ENCODE data around the gene PIGU. TPM values are rescaled to one million over a fixed set of nuclear protein-coding genes. Genes with fewer than 3 reads are reported as not detected.

PIGU gene
- total and polyA plus RNA-seq, 9 of the 15 experiments (the other 6 are each of a cell fraction or from before 2014, with no cell fraction given), result 6.5 to 100 (median 28.1) TPM

DNA sequence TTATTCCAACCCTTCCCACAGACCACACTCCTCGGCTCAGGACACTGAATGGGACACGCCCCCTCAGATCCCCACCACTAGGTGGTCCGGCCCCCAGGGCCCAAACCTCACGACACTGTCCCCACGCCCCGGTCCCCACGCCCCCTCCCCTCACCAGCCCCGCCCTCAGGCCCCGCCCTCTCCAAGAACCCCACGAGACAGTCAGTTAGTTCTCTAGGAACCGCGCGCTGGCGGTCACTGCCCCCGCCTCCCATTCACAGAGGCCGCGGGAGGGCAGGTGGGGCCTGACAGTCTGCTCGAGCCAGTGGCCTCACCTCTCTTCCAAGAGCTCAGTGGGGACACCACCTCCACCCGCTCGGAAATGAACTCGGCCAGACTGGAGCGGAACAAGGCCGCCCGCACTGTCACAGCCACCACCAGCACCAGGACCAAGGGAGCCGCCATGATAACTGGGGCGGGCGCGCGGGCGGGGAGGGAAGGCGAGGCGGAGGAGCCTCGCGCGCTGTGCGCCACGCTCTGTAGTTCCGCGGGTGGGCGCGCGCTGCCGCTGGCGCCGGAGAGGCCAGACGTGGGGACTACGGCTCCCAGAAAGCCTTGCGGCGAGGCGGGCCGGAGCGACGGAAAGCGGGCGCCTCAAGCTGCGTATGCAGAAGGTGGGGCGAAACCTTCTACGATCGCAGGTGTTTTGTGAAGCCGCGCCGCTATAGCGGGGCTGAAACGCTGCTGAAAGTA, at the start of gene PIGU (continued):
- TF ChIP-seq TOE1 (IDR thresholded peaks at IDR 0.05; ENCODE audit: borderline replicate concordance), result 0 out of 2 replicates have a peak, but pooled peaks have one; percentile 19
- TF ChIP-seq TOE1 (CRISPR knock-in tag; IDR thresholded peaks at IDR 0.05; ENCODE audit: borderline replicate concordance, low read depth), result no peak
- no peak for TF ChIP-seq HOMEZ (CRISPR knock-in tag; IDR thresholded peaks at IDR 0.05)
- TF ChIP-seq, protein P1, sequence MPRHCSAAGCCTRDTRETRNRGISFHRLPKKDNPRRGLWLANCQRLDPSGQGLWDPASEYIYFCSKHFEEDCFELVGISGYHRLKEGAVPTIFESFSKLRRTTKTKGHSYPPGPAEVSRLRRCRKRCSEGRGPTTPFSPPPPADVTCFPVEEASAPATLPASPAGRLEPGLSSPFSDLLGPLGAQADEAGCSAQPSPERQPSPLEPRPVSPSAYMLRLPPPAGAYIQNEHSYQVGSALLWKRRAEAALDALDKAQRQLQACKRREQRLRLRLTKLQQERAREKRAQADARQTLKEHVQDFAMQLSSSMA (CRISPR knock-in tag; IDR thresholded peaks at IDR 0.05), result no peak
- peak; percentile 44; the same call in 1 of the 2 replicates for TF ChIP-seq PML (IDR thresholded peaks at IDR 0.05; ENCODE audit: low read length)
- TF ChIP-seq SAFB (IDR thresholded peaks at IDR 0.05; ENCODE audit: borderline replicate concordance, low read depth, low read length), result peak; percentile 89
- no peak for TF ChIP-seq SNIP1 (IDR thresholded peaks at IDR 0.05; ENCODE audit: low read depth)
- TF ChIP-seq ZNF589 (CRISPR knock-in tag; IDR thresholded peaks at IDR 0.05; ENCODE audit: low read depth), result no peak
- TF ChIP-seq TBP (optimal IDR thresholded peaks at IDR 0.05; ENCODE audit: low read depth, low read length), result peak; percentile 76
- no peak for TF ChIP-seq RBM15 (IDR thresholded peaks at IDR 0.05; ENCODE audit: insufficient read depth, low read length)
- TF ChIP-seq CSDE1 (IDR thresholded peaks at IDR 0.05), result peak in 1 of 2 experiments; percentile 63; a peak in 1 of 4 replicates
- peak; percentile 97 for TF ChIP-seq ARID4B (CRISPR knock-in tag; IDR thresholded peaks at IDR 0.05)
- no peak for TF ChIP-seq KAT2B (IDR thresholded peaks at IDR 0.05; ENCODE audit: low read depth, low read length)
- TF ChIP-seq SMARCE1 (IDR thresholded peaks at IDR 0.05), result 0 out of 2 replicates have a peak, but pooled peaks have one; percentile 55
- peak in 1 of 2 experiments; percentile 74; a peak in 2 of 4 replicates for TF ChIP-seq KDM4B (IDR thresholded peaks at IDR 0.05; ENCODE audit: borderline replicate concordance in 2 of 2, low read depth in 1 of 2)
- TF ChIP-seq ZNF175 (CRISPR knock-in tag; IDR thresholded peaks at IDR 0.05; ENCODE audit: low read depth), result no peak
- TF ChIP-seq MXI1 (IDR thresholded peaks at IDR 0.05; ENCODE audit: low read depth, low read length), result peak; percentile 75; the same call in 1 of the 2 replicates
- no peak; the same call in 1 of the 2 replicates for TF ChIP-seq ZNF431 (CRISPR knock-in tag; IDR thresholded peaks at IDR 0.05)
- TF ChIP-seq STAG1 (CRISPR knock-in tag; IDR thresholded peaks at IDR 0.05; ENCODE audit: borderline replicate concordance), result peak; percentile 19; the same call in 1 of the 2 replicates
- no peak for TF ChIP-seq DIDO1 (tag; IDR thresholded peaks at IDR 0.05; ENCODE audit: low read depth)

All from K562 (cell line).